ENCODE measurements around the gene MT1HL1.

MT1HL1 gene

DNA sequence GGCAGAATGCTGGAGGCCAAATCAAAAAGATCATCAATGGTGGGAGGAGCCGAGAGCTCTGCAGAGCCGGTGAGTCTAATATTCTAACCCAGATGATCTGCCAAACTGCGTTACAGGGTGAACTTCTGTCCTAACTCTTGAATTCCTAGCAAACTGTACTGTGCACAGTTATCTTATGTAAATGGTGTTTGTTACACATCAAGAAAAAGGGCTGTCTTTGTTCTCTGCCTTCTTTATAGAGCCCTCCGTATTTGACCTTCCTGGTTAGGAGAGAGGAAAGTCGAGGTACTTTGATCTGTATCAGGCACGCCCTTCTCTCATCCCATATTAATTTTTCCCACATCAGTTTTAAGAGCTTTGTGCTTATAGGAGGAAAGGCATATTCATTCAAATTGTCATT is 37.6 kb downstream of the MT1HL1 start:
- no peak for DNase-seq

DNA sequence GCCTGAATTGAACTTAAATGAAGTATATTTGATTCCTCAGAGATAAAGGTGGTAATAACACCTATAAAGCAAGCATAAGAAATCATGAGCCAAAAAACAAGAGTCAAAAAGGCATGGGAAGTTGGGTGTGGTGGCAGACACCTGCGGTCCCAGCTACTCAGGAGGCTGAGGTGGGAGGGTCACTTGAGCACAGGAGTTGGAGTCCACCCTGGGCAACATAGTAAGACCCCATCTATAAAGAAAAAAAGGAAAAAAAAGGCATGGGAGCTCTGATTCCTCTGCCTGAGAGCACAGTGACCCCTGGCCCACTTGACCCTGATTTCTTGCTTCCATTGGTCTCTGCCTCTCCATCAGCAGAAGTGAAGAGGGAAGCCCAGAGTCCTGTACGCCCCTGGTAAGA is 40.3 kb downstream of the MT1HL1 start:
- no peak for DNase-seq

DNA sequence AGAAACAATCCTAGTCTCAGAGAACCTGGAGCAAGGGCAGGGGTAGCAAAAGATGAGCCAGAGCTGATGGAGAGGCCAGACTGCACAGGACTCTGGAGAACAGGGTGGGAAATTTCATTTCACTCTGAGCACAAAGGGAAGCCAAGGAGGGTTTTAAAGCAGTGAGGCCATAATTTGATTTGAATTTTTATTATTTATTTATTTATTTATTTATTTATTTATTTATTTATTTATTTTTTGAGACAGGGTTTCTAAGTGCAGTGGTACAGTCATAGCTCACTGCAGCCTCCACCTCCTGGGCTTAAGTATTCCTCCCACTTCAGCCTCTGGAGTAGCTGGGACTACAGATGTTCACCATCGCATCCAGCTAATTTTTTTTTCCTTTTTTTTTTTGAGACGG is 45.1 kb downstream of the MT1HL1 start:
- DNase-seq = no peak

DNA sequence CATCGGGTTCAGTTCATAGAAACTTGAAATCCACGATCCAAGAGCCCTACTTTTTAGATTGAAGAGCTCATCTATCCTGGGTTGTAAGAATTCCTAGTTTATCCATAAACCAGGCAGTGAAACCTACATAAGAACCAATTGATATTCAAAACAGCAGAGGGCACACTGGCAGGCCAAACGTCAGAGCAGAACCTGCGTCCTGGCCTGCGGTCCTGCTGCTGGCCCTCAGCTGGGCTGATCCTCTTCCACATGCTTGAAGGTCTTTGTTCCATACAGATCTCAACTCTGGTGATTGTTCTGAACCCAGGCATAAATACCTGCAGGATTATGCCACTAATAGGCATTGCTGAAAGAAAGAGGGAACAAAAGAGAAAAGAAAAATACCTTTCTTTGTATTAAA is 47.0 kb downstream of the MT1HL1 start:
- DNase-seq = no peak

All from stimulated activated CD4-positive, alpha-beta T cell treated with anti-CD3 and anti-CD28 coated beads, Interleukin-4, amount 100 ng/mL, for 4 hours (primary cell).